IPS-18c (cell line): ENCODE measurements around the gene SORD.
"Not testable (repeated sequence)": the region's sequence is repeated elsewhere in the genome, so short reads cannot be mapped to it uniquely, and the experiment has no call there.

Experiments used
- H3K4me3 ChIP-seq: 2 replicates; pipeline ENCODE4 v1.7.0; 2013; ENCODE audit warnings: low read depth, mild to moderate bottlenecking, low read length, moderate library complexity; ENCODE audit not compliant: insufficient read depth
- H3K9me3 ChIP-seq: one replicate; pipeline ENCODE4 v1.6.1; 2013; ENCODE audit warnings: mild to moderate bottlenecking, low read length, moderate library complexity; ENCODE audit not compliant: control insufficient read depth, insufficient read depth

The SORD gene

DNA sequence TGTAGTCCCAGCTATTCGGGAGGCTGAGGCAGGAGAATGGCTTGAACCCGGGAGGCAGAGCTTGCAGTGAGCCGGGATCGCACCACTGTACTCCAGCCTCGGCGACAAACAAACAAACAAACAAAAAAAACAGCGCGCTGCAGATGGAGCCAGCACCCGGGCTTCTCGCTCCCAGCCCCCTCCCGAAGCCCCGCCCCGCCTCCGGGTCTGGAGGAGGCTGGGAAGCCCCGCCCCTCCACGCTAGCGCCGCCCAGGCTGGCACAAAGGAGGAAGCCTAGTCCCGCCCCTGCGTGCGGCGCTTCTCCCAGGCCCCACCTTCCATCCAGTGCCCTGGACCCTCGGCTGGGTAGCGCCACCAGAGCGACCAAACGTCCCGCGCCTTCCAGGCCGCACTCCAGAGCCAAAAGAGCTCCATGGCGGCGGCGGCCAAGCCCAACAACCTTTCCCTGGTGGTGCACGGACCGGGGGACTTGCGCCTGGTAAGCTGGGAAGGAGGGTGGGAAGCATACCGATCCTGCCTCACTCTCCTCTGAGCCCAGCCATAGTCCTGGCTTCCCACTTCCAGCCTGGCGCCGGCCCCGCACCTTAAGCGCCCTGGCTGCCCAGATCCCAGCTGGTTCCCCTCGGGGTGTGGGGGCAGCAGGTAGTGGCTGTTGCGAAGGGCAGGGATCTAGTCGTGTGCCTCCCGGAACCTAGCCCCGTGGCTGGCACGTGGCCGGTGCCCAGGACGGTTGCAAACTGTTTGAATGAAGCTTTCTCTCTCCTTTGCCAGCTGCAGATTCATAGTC, at the start of gene SORD:
SORD (plus strand) TSS at position 325 of the 788 bp plus-strand sequence; CDS start at position 414, 89 bp downstream.
- Histone ChIP-seq H3K9me3 (no peaks in the 10 kb centered on the region), H3K4me3 (peak within 1 kb of the TSS; percentile 89)

DNA sequence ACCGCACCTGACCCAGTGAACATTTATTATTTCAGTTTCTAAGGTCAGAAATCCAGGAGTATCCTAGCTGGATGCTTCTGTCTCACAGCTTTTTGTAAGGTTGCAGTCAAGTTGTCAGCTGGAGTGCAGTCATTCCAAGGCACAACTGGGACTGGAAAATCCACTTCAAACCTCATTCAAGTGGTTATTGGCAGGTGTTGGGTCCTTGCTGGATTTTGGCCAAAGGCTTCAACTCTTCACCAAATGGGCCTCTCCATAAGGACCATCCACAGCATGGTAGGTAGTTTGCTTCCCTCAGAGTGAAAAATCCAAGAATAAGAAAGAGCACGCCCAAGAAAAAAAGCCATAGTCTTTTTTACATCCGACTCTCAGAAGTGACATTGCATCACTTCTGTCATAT, 46.8 kb upstream of the SORD start:
- not testable (repeated sequence) for H3K4me3 ChIP-seq, H3K9me3 ChIP-seq

DNA sequence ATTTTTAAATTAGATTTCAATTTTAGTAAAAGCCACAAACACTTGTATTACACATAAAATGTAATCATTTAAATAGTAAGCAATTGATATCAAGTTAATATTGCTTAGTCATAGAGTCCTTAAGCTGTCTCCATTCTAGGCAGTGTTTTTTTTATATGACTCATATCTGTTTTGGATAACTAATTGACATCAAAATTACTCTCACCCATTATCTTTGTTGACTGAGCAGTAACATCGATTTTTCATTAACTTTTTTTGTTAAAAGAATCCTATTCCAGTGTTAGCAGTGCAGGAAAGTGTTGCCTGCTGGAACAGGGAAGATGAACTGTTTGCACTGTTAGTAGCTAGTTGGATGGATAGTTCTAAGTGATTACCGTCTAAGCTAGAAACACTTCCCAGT, 45.2 kb upstream of the SORD start:
- H3K9me3 ChIP-seq, H3K4me3 ChIP-seq: not testable (repeated sequence)

DNA sequence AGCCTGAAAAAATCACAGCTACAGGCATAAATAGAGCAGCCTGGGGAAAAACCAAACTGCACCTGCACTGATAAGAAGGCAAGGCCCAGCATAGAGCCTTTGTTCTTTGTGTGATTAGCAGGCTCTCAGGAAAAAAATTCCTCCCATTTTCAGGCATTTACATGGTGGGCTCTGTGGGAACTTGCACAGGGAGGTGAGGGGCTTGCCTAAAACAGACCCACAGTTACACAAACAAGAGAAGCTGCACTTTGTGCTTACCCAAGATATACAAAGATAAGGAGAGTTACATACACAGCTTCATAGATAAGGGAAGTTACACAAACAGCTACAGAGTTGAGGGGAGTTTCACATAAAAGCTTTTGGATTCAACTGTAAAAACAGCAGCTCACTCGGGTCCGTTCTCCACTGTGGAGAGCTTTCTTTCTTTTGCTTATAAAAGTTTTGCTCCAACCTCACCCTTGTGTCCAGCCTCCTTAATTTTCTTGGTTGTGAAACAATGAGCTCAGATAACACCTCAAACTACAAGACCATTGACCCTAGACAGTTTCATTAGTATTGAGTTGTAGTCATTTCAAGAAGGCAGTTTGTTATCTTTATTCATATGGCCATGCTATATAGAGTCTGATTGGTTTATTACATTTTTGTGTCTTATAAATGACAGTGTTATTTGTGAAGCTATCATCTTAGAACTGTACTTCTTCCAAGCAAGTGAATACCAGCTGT, 43.2 kb upstream of the SORD start:
- not testable (repeated sequence) for H3K4me3 ChIP-seq, H3K9me3 ChIP-seq

DNA sequence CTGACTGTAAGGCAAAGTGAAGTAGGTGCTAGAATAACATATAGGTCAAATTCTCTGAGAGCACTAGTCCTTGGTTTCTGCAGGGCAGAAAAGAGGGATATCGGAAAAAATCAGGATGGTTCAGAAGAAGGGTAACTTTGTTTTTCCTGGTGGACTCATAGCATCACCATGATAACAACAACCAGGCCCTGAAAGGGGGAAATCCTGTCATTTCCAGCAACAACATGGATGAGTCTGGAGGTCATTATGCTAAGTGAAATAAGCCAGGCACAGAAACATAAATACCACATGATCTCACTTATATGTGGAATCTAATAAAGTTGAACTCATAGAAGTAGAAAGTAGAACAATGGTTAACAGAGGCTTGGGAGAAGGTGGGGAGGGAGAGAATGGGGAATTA, 38.9 kb upstream of the SORD start:
- H3K4me3 ChIP-seq, H3K9me3 ChIP-seq: not testable (repeated sequence)

DNA sequence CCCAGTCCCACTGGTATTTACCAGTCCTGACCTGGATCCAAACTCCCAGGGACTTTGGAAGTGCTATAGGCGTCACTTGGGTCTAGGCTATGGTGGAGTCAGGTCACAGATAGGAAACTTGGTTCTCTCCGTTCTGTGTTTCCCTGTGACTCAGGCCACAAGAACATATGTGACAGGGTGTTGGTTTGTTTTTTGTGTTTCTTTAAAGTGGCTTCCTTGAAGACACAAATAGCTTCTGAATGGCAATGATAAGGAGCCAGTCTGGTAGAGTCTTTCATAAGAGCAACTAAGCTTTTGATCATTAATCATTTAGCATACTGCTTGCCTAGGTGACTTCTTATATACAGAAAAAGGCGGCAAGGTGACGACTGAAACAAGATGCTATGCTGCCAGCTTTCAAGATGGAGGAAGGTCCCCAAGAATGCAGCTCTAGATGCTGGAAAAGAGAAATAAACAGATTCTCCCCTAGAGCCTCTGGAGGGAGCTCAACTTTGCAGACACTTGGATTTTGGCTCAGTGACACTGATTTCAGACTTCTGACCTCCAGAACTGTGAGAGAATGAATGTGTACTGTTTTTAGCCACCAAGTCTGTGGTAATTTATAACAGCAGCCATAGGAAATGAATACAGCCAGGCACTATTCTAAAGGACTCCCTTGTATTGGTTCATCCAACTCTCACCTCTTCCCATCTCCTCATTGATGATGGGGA, 36.5 kb upstream of the SORD start:
- H3K4me3 ChIP-seq, H3K9me3 ChIP-seq: not testable (repeated sequence)

DNA sequence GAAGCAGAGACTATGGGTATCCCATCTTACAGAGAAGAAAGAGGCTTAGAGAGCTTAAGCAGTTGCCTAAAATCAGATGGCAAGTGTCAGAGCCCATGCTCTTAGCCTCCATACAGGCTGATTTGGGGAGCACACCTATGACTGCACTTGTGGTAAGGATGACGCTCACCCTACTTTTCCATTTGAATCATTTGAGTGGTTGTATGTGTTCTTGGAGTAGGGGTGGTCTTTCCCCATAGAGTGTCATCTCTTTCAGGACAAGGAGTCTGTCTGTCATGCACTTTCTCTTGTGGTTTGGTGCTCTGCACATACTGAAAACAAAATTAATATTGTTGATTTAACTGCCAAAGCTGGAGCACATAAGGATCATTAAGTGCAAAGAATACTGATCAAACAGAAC, 35.3 kb upstream of the SORD start:
- H3K4me3 ChIP-seq, H3K9me3 ChIP-seq: not testable (repeated sequence)

DNA sequence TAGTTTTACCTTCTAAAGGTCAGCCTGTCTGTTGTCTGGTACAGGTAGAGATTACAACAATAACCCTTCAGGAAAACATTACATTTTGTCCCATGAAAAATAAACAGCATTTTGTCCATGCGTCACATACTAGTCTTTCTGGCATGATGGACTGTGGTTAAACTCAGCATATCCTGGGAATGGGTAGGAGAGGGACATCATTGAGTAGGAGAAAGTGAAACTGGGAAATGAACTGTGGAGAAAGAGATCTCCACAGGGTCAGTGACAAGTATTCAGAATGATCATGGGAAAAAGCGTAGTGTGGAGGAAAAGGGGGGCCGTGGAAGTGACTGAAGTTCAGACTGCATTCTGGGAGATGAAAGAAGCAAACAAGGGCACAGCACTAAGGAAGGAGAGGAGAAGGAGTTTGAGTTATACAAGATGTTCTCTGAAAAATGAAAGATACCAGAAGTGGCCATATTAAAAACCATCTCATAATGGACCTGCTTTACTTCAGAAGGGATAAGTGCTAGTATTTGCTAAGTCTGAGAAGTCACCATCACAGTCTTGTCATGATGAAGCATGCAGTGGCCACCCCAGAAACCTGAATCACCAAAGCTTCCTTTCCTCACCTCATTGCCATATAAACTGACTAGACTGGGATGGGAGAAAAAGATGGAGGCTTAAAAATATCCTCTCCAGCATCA, 34.7 kb upstream of the SORD start:
- not testable (repeated sequence) for H3K4me3 ChIP-seq, H3K9me3 ChIP-seq

DNA sequence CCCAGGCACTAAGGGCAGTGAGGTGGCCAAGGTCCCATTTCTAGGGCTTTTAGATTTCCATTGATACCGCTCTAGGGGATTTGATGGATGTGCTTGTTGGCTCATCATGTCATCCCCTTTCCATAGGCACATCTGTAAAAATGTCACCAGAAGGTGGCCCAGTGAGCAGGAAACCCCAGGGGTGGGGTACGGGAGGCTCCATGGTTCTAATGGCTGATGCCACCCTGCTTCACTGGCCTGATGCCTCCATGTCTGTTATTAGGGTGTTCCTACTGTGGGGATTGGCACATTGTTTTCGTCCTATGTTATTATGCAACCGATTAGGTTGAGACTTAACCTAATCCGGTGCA, 34.1 kb upstream of the SORD start:
- H3K4me3 ChIP-seq, H3K9me3 ChIP-seq: not testable (repeated sequence)

DNA sequence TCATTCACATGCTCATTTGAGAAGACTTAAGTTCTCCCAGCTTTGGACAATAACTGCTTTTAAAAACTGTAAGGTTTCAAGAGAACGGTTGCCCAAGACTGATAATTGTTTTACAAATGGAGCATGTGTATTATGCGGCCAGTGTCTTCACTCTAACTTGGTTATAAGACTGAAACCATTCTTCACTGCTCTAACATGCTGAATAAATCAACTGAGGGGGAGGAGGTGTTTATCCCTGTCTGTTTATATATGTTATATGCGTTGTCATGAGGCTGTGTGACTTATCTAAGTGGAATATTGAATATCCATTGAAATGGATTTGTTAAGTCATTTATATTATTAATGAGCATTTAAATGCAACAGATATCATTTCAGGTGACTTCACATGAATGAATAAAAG, 25.4 kb upstream of the SORD start:
- not testable (repeated sequence) for H3K9me3 ChIP-seq, H3K4me3 ChIP-seq

DNA sequence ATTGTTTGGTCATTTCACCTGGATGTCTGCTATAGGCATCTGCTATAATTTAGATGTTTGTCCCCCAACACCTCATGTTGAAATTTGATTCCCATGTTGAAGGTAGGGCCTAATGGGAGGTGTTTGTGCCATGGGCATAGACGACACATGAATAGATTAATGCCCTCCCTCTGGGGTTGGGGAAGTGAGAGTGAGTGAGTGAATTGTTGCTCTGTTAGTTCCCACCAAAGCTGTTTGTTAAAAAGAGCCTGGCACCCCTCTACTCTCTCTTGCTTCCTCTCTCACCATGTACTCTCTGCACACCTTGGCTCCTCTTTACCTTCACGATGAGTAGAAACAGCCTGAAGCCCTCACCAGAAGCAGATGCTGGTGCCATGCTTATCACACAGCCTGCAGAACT, 23.9 kb upstream of the SORD start:
- H3K9me3 ChIP-seq: no peaks in the 10 kb centered on the region
- H3K4me3 ChIP-seq: no peak overlapping the region

DNA sequence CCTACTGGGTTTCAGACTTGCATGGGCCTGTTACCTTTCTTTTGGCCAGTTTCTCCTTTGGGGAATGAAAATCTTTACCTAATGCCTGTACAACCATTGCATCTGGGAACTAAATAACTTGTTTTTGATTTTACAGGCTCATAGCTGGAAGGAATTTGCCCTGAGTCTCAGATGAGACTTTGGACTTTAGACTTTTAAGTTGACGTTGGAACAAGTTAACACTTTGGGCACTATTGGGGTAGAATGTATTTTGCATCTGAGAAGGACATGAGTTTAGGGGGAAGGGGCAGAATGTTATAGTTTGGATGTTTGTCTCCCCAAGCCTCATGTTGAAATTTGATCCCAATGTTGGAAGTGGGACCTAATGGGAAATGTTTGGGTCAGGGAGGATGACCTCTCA, 21.8 kb upstream of the SORD start:
- not testable (repeated sequence) for H3K9me3 ChIP-seq, H3K4me3 ChIP-seq

DNA sequence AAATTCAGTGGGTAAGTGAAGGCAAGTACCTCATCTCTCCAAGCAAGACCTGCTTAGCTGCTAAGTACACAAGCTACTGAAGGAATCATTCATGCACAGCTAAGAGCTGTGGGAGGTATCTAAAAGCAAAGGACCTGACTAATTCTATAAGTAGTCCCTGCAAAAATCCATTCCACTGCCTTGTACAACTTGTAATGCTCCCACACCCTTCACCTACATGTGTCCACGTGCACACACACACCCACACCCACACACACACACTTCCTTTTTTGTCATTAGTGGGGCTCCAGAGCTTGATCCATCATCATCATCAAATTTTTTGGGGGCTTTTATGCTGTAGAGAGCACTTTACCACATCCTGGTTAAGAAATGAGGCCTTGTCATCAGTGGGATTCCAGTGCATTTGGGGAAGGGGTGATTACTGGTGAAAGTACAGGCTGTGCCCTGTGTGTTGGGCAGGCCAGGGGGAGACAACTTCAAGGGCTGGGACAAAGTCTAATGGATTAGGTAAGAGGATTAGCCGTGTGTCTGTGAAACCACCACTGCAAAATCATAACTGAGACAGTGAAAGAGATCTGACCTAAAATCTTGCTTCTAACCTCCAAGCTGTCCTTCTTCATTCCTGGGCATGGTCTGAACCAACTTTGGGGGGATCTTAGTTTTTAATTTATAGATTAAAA, 19.1 kb upstream of the SORD start:
- not testable (repeated sequence) for H3K9me3 ChIP-seq, H3K4me3 ChIP-seq

DNA sequence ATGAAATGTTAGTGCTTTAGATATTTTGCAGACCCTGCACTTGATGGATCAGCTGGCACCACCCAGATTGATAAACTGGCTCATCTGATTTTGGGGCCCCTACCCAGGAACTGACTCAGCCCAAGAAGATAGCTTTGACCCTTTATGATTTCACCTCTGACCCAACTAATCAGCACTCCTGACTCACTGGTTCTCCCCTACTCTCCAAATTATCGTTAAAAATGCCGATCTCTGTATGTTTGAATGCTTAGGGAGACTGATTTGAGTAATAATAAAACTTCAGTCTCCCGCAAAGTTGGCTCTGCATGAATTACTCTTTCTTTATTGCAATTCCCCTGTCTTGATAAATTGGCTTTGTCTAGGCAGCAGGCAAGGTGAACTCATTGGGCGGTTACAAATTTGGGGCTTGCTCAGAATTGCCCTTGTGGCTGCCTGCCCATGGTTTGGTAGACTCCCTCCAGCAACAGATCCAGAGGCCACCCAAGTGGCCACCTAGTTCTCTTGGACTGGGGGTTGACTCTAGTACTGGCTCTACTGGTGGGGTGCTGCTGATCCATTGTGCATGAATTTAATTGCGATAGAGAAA, 18.3 kb upstream of the SORD start:
- H3K4me3 ChIP-seq, H3K9me3 ChIP-seq: not testable (repeated sequence)

DNA sequence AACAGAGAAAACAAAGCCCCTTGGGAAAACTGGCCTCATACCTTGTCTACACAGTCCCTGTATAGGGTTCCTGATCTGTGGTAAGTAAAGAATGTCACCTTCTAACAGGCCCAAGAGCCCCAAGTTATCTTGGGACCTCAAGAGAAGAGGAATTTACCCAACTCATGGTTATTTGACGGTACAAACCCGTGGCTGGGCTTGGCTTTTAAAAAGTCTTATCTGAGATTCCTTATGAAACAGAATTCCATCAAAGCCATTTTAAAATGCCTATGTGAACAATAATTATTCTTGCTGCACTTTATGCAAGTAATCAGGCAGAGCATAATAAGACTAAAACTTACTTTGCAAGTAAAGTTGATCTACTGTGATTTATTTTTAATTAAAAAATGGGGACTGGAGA, 13.9 kb upstream of the SORD start:
- Histone ChIP-seq H3K4me3 (no peak overlapping the region), H3K9me3 (peaks cover 6% of the 10 kb centered on the region)

DNA sequence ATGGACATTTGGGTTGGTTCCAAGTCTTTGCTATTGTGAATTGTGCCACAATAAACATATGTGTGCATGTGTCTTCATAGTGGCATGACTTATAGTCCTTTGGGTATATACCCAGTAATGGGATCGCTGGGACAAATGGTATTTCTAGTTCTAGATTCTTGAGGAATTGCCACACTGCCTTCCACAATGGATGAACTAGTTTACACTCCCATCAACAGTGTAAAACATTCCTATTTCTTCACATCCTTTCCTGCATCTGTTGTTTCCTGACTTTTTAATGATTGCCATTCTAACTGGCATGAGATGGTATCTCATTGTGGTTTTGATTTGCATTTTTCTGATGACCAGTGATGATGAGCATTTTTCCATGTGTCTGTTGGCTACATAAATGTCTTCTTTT, 7.9 kb upstream of the SORD start:
- H3K4me3 ChIP-seq: not testable (repeated sequence)

More for the DNA sequence above, 7.9 kb upstream of the SORD start:
- not testable (repeated sequence) for H3K9me3 ChIP-seq
